ENCODE measurements around the gene MTRF1.

GRCh38 chr13:41254902-41255301 lies 8.5 kb downstream of the MTRF1 start:
- TF ChIP-seq POLR2AphosphoS5 (IDR thresholded peaks at IDR 0.05; ENCODE audit: low read depth, low read length) (no peak), POLR2A (IDR thresholded peaks at IDR 0.05; ENCODE audit: low read depth, low read length) (no peak)
